Left lung (tissue), 10 donors: ENCODE results near the gene TBPL2. TPM values are rescaled to one million over a fixed set of nuclear protein-coding genes. Genes with fewer than 3 reads are reported as not detected.

Experiments used
- ATAC-seq: fragments of 200-7000 bp; cut with Tn5 transposase; one replicate; pipeline ENCODE4 v1.9.1; 2020; ENCODE audit warnings: moderate library complexity
- DNase-seq, 4 donors: peaks; one replicate each; pipeline ENCODE4 v3.0.0-alpha.2; 2013 to 2020
- H3K27ac ChIP-seq, 2 donors: fragments of 200-600 bp; sonication (generic) in 1 of 2; one replicate each; pipeline versions ENCODE4 v1.5.0 to v1.8.0; 2020 to 2021
- H3K27me3 ChIP-seq, 2 donors: fragments of 200-600 bp; sonication (generic) in 1 of 2; one replicate each; pipeline versions ENCODE4 v1.5.0 to v1.8.0; 2020 to 2021
- H3K36me3 ChIP-seq, 2 donors: fragments of 200-600 bp; sonication (generic) in 1 of 2; one replicate each; pipeline versions ENCODE4 v1.5.0 to v1.8.0; 2020 to 2021
- H3K4me1 ChIP-seq, 2 donors: fragments of 200-600 bp; one replicate each; pipeline ENCODE4 v1.8.0; 2021
- H3K4me3 ChIP-seq, 2 donors: fragments of 200-600 bp; sonication (generic) in 1 of 2; one replicate each; pipeline versions ENCODE4 v1.5.0 to v1.8.0; 2020 to 2021; ENCODE audit warnings: mild to moderate bottlenecking in 1 of 2
- H3K9me3 ChIP-seq, 2 donors: fragments of 200-600 bp; sonication (generic) in 1 of 2; one replicate each; pipeline versions ENCODE4 v1.5.0 to v1.8.0; 2020 to 2021
- intact Hi-C, 2 donors: fragments of 100-400 bp; cut with DNase I; formaldehyde crosslinking; loops; one replicate each; pipeline versions ENCODE4 v1.11.2 to v1.14.2; 2022
- polyA plus RNA-seq, 6 donors: library from polyadenylated mRNA; unstranded; fragments of 120-200 nt; gene quantifications; one replicate each; pipeline ENCODE4 v1.2.1, GENCODE V29; 2013; ENCODE audit not compliant: insufficient read length in 6 of 6
- total RNA-seq, 2 donors: library from RNA; stranded (reverse); fragmentation: NEBNext Ultra II Directional; extraction: Animal tissue kit (Norgen Biotek cat#: 25700); gene quantifications; one replicate each; pipeline ENCODE4 v1.2.1, GENCODE V29; 2021
- TF ChIP-seq, protein P1 (sequence below), 2 donors: fragments of 200-600 bp; sonication (generic) in 1 of 2; IDR thresholded peaks; one replicate each; pipeline versions ENCODE4 v1.5.0 to v1.8.0; 2021; ENCODE audit warnings: antibody characterized with exemption in 2 of 2
- donor health status: DM: no; HTN: yes; CAD: no.
- donor health status: DM: no; HTN: no; CAD: no.

Gene TBPL2
- total and polyA plus RNA-seq, 8 donors, result 0.07 to 0.22 (median 0.14) TPM; not detected in 4

DNA sequence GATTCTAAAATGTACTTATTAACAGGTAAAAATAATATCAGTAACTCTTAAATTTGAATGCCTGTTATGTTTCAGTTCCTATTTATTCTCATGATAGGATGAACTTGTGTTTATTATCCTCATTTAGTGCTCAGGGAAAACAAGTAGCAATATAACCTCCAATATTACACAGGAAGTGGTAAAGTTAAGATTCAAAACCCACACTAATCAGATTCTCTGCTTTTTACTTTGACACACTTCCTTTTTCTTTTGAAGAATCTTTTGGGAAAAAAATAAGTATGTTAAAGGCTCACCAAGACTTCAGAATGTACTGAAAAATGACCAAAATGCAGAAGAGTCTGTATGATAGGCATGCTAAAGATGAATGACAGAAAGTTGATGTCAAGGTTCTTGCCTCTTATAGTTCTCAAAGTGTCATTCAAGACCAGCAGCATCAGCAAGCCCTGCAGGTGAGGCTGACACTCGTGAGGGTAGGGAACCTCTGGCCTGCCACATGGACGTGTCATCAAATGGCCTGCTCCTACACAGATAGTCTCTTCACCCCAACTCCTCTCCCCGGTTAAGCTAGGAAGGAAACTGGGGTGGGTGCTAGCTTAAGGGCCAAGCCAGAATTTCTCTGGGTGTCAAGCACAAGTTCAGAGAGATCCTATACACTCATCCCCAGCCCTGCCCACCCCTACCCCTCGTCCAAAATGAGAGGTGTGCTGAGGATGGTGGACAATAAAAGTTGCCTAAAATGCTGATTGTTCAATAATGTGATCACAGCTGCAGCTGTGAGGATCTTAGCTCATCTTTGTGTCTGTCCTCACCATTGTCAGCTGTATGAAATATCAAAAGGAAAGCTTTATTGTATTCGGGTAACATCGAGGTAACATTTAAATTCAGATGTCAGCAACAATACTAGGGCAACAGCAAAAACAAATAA, 6.3 kb downstream of the TBPL2 start:
- no peaks in the 10 kb centered on the region for H3K9me3 ChIP-seq
- DNase-seq (no peak), ATAC-seq (no peak)
- TF ChIP-seq, protein P1, sequence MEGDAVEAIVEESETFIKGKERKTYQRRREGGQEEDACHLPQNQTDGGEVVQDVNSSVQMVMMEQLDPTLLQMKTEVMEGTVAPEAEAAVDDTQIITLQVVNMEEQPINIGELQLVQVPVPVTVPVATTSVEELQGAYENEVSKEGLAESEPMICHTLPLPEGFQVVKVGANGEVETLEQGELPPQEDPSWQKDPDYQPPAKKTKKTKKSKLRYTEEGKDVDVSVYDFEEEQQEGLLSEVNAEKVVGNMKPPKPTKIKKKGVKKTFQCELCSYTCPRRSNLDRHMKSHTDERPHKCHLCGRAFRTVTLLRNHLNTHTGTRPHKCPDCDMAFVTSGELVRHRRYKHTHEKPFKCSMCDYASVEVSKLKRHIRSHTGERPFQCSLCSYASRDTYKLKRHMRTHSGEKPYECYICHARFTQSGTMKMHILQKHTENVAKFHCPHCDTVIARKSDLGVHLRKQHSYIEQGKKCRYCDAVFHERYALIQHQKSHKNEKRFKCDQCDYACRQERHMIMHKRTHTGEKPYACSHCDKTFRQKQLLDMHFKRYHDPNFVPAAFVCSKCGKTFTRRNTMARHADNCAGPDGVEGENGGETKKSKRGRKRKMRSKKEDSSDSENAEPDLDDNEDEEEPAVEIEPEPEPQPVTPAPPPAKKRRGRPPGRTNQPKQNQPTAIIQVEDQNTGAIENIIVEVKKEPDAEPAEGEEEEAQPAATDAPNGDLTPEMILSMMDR (IDR thresholded peaks at IDR 0.05), result no peak
- intact Hi-C loops, result no loop called here
- H3K27ac ChIP-seq, result no peak overlapping the region
- peaks cover 0 to 28% of the 10 kb centered on the region in 2 donors for H3K27me3 ChIP-seq
- H3K4me3 ChIP-seq, result no peak overlapping the region
- no peaks in the 10 kb centered on the region for H3K4me1 ChIP-seq
- H3K36me3 ChIP-seq, result no peaks in the 10 kb centered on the region

DNA sequence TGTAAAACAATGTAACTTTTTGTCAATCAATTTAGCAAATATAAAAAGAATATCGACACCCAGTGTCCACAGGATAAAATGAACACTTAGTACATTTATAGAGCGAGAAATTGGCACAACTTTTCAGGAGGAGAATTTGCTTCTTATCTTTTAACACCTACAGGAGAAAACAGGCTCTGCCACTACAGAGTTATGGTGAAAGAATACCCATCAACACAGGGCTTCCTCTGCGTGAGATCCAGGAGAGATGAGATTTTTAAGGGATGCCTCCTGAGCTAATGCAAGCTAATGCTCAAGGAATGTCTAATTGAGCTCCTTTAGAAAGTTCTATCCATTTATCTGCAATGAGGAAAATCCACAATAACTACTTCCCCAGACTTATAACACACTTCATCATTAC, 7.8 kb downstream of the TBPL2 start:
- TF ChIP-seq, protein P1 (IDR thresholded peaks at IDR 0.05), result no peak
- Histone ChIP-seq H3K36me3 (no peaks in the 10 kb centered on the region), H3K27me3 (peaks cover 0 to 13% of the 10 kb centered on the region in 2 donors), H3K9me3 (no peaks in the 10 kb centered on the region), H3K4me3 (no peak overlapping the region), H3K27ac (no peak overlapping the region), H3K4me1 (no peaks in the 10 kb centered on the region)
- ATAC-seq (no peak), DNase-seq (no peak)
- intact Hi-C loops, result no loop called here

DNA sequence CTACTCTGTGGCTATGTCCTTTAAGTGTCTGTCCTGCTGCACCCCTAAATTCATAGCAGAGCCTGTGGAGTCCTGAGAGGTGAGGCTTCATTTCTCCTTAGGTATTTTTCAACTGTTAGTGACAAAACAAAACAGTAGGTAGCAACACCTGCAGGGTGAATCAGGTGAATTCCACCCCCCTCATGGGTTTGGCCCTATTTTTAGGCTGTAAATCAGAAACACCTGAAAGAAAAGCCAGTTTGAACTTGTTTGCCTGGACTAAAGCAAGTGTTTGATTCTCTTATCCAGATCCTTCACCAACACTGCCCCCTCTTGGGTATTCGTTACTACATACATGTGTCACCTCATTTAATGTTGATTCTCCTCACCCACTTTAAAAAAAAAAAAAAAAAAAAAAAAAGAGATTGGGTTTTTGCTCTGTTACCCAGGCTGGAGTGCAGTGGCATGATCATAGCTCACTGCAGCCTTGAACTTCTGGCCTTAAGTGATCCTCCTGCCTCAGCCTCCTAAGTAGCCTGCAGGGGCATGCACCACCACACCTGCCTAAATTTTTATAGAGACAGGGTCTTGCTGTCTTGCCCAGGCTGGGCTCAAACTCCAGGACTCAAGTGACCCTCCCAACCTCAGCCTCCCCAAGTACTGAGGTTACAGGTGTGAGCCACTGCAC, 10.3 kb downstream of the TBPL2 start:
- Histone ChIP-seq H3K4me1 (no peaks in the 10 kb centered on the region), H3K4me3 (no peak overlapping the region), H3K27me3 (no peaks in the 10 kb centered on the region), H3K9me3 (no peaks in the 10 kb centered on the region), H3K36me3 (no peaks in the 10 kb centered on the region), H3K27ac (no peak overlapping the region)
- TF ChIP-seq, protein P1 (IDR thresholded peaks at IDR 0.05), result peak in 1 of 2 donors; percentile 12
- intact Hi-C loops, result no loop called here
- ATAC-seq (peak; percentile 95), DNase-seq (peak in 1 of 4 donors; percentile 67)

DNA sequence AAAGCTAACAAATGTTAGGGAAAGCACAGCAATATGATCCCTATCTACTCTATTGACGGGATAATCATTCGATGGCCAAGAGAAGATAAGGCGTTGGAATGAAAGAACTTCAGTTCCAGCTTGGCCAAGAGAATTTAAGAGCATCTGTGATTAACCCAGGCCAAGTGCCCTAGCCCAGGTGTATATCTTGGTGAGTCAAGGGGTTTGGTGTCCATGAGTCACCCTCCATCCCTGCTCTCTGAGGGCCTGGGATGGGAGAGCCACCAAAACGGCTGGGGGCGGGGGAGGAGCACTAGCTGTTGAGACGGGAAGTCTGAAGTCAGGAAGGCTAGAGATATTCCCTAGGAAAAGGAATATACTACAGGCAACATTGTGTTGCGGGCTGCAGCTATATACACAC, 13.0 kb downstream of the TBPL2 start:
- Histone ChIP-seq H3K27me3 (no peaks in the 10 kb centered on the region), H3K27ac (no peak overlapping the region), H3K36me3 (no peaks in the 10 kb centered on the region), H3K4me1 (no peaks in the 10 kb centered on the region), H3K4me3 (no peak overlapping the region), H3K9me3 (no peaks in the 10 kb centered on the region)
- ATAC-seq (peak; percentile 42), DNase-seq (no peak)
- TF ChIP-seq, protein P1 (IDR thresholded peaks at IDR 0.05), result no peak
- intact Hi-C loops, result no loop called here

DNA sequence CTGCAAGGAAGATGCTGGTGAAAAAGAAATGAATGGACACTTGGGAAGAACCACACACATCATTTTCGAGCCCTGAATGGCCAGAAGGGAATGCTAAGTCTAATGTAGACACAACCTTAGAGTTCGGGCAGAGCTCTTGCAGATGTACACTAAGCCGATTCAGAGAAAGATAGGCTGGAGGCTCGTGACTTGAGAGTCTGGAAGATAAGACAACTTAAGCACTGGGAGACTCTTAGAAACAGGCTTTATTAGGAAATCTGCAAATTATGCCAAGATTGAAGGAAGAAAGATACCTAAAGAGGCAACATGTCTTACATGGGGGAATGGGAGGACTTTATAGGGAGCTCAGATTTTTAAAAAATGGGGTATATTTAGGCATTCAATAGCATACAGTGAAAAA, 13.5 kb downstream of the TBPL2 start:
- no peak overlapping the region for H3K27ac ChIP-seq
- H3K27me3 ChIP-seq, result no peaks in the 10 kb centered on the region
- intact Hi-C loops, result no loop called here
- H3K4me1 ChIP-seq, result no peaks in the 10 kb centered on the region
- H3K36me3 ChIP-seq, result no peaks in the 10 kb centered on the region
- TF ChIP-seq, protein P1 (IDR thresholded peaks at IDR 0.05), result no peak
- H3K4me3 ChIP-seq, result no peak overlapping the region
- ATAC-seq (no peak), DNase-seq (no peak)
- H3K9me3 ChIP-seq, result no peaks in the 10 kb centered on the region
